HL-60 (cell line): ENCODE data around the gene CD177.

Source experiments
- POLR2AphosphoS5 ChIP-seq: IDR thresholded peaks from 2 replicates; pipeline ENCODE4 v1.6.1; 2012; ENCODE audit warnings: low read depth
- TF ChIP-seq, protein P1 (sequence below): IDR thresholded peaks from one replicate; pipeline ENCODE4 v1.5.1; 2011; ENCODE audit warnings: low read length, control low read depth, inconsistent platforms; ENCODE audit not compliant: insufficient read depth
- TF ChIP-seq, protein P2 (sequence below): IDR thresholded peaks from 2 replicates; pipeline ENCODE4 v1.6.1; 2012; ENCODE audit warnings: low read depth; ENCODE audit not compliant: insufficient replicate concordance

DNA sequence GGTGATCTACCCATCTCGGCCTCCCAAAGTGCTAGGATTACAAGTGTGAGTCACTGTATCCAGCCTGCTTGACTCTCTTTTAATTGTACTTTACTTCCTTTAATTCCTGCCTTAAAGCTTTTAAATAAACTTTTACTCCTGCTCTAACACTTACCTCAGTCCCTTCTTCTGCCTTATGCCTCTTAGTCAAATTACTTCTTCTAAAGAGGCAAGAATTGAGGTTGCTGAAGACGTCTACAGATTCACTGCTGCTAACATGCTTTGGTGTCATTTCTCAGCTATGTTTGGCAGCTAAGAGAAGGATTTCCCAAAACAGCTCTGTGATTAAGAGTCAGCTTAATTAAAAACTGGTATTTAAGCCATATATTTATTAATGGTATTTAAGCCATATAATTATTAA is 32.9 kb upstream of the CD177 start:
- no peak for TF ChIP-seq POLR2AphosphoS5
- TF ChIP-seq, protein P1, sequence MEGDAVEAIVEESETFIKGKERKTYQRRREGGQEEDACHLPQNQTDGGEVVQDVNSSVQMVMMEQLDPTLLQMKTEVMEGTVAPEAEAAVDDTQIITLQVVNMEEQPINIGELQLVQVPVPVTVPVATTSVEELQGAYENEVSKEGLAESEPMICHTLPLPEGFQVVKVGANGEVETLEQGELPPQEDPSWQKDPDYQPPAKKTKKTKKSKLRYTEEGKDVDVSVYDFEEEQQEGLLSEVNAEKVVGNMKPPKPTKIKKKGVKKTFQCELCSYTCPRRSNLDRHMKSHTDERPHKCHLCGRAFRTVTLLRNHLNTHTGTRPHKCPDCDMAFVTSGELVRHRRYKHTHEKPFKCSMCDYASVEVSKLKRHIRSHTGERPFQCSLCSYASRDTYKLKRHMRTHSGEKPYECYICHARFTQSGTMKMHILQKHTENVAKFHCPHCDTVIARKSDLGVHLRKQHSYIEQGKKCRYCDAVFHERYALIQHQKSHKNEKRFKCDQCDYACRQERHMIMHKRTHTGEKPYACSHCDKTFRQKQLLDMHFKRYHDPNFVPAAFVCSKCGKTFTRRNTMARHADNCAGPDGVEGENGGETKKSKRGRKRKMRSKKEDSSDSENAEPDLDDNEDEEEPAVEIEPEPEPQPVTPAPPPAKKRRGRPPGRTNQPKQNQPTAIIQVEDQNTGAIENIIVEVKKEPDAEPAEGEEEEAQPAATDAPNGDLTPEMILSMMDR, result no peak
- TF ChIP-seq, protein P2, sequence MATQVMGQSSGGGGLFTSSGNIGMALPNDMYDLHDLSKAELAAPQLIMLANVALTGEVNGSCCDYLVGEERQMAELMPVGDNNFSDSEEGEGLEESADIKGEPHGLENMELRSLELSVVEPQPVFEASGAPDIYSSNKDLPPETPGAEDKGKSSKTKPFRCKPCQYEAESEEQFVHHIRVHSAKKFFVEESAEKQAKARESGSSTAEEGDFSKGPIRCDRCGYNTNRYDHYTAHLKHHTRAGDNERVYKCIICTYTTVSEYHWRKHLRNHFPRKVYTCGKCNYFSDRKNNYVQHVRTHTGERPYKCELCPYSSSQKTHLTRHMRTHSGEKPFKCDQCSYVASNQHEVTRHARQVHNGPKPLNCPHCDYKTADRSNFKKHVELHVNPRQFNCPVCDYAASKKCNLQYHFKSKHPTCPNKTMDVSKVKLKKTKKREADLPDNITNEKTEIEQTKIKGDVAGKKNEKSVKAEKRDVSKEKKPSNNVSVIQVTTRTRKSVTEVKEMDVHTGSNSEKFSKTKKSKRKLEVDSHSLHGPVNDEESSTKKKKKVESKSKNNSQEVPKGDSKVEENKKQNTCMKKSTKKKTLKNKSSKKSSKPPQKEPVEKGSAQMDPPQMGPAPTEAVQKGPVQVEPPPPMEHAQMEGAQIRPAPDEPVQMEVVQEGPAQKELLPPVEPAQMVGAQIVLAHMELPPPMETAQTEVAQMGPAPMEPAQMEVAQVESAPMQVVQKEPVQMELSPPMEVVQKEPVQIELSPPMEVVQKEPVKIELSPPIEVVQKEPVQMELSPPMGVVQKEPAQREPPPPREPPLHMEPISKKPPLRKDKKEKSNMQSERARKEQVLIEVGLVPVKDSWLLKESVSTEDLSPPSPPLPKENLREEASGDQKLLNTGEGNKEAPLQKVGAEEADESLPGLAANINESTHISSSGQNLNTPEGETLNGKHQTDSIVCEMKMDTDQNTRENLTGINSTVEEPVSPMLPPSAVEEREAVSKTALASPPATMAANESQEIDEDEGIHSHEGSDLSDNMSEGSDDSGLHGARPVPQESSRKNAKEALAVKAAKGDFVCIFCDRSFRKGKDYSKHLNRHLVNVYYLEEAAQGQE, result no peak
